Keratinocyte (primary cell): ENCODE results near the gene KRT35.

Experiments
- CTCF ChIP-seq, 3 experiments: IDR thresholded peaks in 1 of 3; conservative IDR thresholded peaks in 1 of 3; optimal IDR thresholded peaks in 1 of 3; 2 replicates in 2 of 3; 3 replicates in 1 of 3; pipeline versions ENCODE3 to v1.5.1; 2011; ENCODE audit warnings: low read length in 3 of 3, mild to moderate bottlenecking in 3 of 3, moderate library complexity in 2 of 3, control low read depth in 1 of 3, inconsistent platforms in 1 of 3; ENCODE audit not compliant: insufficient read depth in 2 of 3; ENCODE audit errors: extremely low read depth in 1 of 3
- EZH2 ChIP-seq: IDR thresholded peaks from one replicate; pipeline ENCODE4 v1.6.1; 2012; ENCODE audit warnings: inconsistent platforms, mild to moderate bottlenecking, low read length, moderate library complexity

GRCh38 chr17:41491476-41491875, 10.5 kb upstream of the KRT35 start:
- TF ChIP-seq CTCF (optimal IDR thresholded peaks at IDR 0.05 in 1 of 3, IDR thresholded peaks at IDR 0.05 in 1 of 3, conservative IDR thresholded peaks at IDR 0.05 in 1 of 3; ENCODE audit: extremely low read depth in 1 of 3, insufficient read depth in 2 of 3, low read length in 3 of 3) (no peak), EZH2 (no peak)
